ENCODE results near the gene C14orf180.

GRCh38 chr14:104559804-104560585 is 19.6 kb upstream of the C14orf180 start:
- TF ChIP-seq CTCF (conservative IDR thresholded peaks at IDR 0.05; ENCODE audit: low read depth, low read length) (no peak), EZH2 (IDR thresholded peaks at IDR 0.05; ENCODE audit: borderline replicate concordance, low read depth, low read length, poor library complexity, severe bottlenecking) (no peak)

All from A673 (cell line).